Stimulated activated CD4-positive, alpha-beta T cell treated with anti-CD3 and anti-CD28 coated beads, Interleukin-12 subunit alpha, Interleukin-12 subunit beta, amount 100 ng/mL, for 4 hours (primary cell): ENCODE results near the gene RASAL2.
"Not testable (repeated sequence)": the region's sequence is repeated elsewhere in the genome, so short reads cannot be mapped to it uniquely, and the experiment has no call there.

Experiments used
- DNase-seq: peaks from one replicate; pipeline ENCODE4 v3.0.0-alpha.2; 2020

The RASAL2 gene

DNA sequence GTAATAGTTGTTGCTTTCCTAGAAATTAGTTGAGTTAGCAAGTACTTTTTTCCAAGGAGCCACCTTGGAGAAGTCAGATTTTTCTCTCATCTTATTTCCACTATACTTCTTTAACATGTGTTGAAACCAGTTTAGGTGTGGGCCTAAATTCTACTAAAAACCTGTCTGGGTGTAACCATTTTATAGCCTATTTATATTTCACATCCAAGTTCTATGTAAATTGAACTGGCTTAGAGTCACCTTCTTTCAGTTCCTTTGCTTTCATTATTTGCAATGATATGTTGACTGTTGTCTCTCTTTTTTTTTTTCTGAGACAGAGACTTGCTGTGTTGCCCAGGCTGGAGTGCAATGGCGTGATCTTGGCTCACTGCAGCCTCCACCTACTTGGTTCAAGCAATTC, 207.2 kb downstream of the RASAL2 start:
- DNase-seq: no peak

DNA sequence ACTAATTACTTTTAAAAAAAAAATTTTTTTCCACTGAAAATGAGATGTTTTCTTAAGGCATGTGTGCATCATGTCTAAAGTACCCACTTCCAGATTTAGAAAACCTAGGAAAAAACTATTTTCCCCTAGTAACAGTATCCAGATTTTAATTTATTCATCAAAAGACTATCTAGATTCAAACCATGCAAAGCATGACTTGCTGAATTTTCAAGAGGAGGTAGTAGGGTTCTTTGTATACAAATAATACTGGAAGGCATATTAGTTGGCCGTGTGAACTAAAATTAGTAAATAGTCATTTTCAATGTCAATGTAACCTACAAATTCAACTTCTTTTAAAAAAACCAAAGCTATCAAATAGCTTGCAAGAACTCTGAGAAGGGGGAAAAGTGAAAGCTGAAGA, 213.4 kb downstream of the RASAL2 start:
- DNase-seq: no peak

DNA sequence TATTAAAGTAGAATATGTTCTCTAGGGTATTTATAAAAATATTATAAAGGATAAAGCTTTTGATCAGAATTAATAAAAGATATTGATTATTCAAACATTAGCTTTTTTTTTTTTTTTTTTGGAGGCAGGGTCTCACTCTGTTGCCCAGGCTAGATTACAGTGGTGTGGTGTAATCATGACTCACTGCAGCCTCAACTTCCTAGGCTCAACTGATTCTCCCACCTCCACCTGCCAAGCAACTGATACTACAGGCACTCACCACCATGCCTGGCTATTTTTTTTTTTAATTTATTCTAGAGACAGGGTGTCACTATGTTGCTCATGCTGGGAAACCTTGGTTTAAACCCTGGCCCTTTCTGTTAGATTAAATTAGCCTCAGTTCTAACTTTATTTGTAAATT, 214.5 kb downstream of the RASAL2 start:
- DNase-seq: no peak

DNA sequence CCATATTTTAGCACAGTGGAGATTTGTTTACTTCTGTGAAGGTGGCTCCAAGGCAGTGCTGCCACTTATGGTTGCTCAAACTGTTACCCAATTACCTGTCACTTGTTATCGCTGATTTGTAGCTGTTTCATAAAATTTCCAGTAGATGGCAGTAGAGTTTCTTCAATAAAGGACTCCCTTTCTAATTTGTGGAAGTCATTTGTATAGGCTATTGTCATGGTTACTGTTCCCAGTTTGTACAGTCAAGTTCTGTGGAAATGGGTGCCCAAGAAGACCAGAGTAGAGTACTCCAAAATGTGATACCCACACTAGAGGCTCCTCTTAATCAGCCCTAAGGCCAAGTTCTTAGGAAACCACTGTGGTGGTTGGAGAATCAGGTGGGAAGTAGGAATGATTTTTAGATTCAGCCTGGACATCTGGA, 216.8 kb downstream of the RASAL2 start:
- DNase-seq: no peak

DNA sequence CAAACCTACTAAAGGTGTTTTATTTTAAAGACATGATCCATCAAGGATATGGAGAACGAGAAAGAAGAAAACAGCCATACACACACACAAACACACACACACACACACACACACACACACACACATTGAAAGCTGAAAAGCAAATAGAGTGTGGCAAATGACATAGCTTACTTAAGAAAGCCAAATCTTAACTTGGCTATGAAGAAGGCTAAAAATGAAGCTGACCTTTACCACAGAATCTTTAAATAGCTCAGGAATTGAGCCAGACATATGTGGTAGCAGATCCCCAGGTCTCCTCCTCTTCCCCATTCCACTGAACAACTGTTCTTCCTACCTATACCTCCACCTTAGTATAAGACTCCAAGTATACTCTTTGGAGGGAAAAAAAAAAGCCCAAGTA, 217.3 kb downstream of the RASAL2 start:
- no peak for DNase-seq

DNA sequence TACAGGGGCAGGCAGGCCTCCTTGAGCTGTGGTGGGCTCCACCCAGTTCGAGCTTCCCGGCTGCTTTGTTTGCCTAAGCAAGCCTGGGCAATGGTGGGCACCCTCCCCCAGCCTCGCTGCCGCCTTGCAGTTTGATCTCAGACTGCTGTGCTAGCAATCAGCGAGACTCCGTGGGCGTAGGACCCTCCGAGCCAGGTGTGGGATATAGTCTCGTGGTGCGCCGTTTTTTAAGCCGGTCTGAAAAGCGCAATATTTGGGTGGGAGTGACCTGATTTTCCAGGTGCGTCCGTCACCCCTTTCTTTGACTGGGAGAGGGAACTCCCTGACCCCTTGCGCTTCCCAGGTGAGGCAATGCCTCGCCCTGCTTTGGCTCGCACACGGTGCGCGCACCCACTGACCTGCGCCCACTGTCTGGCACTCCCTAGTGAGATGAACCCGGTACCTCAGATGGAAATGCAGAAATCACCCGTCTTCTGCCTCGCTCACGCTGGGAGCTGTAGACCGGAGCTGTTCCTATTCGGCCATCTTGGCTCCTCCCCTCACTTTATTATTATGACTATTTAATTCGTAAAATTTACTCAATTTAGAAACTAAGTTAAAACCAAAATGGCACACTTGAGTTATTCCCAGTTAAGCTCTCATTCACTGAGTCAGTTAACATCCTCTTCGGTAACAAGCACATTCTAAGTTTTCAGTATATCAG, 226.5 kb downstream of the RASAL2 start:
- not testable (repeated sequence) for DNase-seq

DNA sequence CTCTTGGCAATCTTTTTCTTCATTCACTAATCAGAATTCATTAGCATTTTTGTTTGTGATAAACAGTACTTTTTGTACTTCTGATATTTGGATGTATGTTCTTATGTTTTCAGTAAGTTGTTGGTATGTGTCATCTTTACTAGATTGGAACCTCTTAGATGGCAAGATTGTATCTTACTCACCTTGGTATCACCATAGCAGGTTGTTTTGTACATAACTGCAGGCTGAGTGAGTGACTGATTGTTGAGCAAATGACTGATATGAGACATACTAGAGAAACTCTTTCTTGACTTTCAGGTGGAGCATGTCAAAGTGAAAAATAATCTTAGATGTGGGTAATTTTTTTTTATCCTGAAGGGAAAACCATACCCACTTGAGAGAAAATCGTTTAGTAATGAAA, 229.2 kb downstream of the RASAL2 start:
- no peak for DNase-seq

DNA sequence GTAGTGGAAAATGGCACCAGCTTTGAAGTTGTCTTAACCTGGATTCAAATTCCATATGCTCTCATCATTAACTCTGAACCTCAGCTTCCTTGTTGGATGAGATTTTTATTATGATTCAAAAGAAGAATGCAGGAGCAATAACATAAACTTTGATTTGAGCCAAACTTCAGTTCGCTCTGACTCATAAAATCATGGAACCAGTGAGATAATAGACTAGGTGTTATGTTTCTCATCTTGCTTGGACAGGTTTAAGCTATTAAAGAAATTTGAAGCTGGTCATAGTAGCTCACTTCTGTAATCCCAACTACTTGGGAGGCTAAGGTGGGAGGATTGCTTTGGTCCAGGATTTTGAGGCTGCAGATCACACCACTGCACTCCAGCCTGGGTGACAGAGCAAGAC, 230.1 kb downstream of the RASAL2 start:
- DNase-seq: no peak

DNA sequence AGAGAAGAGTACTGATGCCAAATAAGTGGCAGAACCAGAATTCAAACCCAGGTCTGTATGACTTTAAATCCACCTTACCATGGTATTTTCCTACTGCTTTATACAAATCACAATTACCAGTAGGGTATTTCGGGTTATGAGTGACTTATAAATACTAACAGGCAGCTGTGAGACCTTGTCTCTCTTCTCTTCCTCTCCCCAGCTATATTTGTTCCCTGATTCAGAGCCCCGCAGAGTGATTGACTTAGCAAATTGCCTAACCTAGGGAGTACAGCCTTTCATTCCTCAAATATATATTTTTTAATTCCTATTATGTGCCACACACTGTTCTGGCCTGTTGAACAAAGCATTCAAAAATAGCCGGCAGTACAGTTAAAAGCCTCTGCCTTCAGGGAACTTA, 234.8 kb downstream of the RASAL2 start:
- no peak for DNase-seq

DNA sequence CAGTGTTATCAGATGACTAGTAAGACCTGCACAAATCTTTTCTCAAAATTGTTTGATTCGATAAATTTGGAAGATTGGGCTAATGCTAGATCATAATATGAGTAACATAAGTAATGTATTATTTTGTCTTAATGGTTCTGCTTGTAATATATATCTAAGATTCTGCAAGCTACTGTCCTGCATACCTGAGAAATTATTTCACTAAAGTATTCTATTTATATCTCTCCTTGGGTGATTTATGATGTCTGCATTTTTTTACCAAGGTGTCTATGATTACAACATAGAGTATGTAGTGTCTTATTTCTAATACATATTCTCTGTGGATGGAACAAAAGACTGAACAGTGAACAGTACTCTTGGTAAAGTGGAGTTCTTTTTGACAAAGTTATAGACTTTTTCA, 236.2 kb downstream of the RASAL2 start:
- no peak for DNase-seq

DNA sequence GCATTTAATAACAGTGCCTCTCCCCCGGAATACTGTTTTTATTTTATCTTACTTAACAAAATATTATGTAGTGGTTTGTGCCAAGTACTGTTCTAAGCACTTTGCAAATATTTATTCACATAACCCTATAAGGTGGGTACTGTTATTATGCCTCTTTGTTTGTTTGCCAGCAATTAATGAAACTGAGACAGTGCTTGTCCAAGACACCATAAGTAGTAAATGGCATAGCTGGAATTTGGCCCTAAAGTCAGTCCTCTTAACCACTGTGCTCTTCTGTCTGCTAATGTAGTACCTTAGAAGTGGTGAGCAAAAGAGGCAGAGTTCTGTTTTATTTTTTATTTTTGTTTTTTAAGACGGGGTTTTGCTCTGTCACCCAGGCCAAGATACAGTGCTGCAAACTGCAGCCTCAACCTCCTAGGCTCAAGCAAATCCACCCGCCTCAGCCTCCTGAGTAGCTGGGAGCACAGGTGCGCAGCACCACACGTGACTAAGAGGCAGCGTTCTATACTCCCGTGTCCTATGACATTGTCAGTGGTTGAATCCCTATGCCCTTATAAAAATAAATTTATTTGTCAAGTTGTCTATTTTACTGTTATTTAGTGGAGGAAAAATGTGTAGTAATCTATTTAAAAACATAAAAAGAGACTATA, 237.1 kb downstream of the RASAL2 start:
- DNase-seq: no peak

DNA sequence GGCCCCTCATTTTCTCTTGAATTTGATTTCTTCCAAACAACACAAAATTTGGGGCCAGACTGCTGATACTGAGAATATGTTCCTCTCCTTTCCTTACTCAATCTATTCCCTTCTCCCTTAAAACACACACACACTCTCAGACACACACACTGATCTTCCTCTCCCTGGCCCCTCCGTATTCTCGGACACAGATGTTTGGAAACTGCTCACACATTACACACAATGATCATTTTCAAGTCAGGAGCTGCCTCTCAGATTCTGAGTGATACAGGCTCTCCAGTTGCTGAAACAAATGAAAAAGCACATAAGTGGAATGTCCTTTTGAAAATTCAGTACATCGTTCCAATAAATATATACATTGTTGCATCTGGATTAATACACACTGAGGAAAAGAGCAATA, 241.5 kb downstream of the RASAL2 start:
- no peak for DNase-seq

DNA sequence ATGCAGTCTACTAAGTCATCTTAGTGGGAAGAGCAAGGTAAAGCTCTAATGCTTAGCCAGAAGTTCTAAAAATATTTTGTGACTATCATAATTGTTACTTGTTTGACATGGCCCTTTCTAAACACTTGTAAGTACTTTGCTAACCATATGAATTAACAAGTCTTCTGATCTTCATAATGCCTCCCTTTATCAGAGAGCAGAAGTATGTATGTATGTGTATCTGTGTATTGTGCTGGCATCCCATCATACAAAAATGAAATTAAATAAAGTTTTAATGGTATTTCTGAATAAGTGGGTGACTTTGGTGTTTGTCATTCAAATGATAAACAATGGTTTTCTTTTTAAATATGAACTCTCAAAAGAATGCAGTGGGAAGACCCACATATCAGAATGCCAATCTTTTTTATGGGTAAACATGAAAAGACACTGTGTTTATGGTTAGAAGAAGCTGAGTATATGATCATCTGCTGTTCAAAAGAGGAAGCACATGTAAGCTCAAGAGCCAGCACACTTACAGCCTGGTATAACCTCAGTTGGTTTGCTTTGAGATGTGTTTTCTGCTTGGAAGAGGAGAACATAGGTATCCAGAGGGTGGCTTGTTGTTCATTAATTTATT, 243.3 kb downstream of the RASAL2 start:
- no peak for DNase-seq

DNA sequence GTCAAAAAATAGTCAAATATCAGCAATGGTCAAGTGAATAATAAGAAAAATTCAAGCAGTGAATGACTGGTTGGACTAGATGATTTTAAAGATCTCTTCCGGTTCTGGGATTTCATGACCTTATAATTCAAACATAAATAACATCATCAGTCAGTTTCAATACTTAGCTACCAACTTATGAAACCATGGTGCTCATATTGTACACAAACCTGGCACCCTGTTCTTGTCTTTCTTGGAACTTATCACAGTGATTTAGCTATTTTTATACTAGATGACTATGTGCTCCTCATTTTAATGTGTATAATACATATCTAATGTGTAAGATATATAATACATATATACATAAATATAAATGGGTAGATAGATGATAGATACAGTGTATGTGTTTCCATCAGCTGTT, 245.9 kb downstream of the RASAL2 start:
- DNase-seq: no peak

DNA sequence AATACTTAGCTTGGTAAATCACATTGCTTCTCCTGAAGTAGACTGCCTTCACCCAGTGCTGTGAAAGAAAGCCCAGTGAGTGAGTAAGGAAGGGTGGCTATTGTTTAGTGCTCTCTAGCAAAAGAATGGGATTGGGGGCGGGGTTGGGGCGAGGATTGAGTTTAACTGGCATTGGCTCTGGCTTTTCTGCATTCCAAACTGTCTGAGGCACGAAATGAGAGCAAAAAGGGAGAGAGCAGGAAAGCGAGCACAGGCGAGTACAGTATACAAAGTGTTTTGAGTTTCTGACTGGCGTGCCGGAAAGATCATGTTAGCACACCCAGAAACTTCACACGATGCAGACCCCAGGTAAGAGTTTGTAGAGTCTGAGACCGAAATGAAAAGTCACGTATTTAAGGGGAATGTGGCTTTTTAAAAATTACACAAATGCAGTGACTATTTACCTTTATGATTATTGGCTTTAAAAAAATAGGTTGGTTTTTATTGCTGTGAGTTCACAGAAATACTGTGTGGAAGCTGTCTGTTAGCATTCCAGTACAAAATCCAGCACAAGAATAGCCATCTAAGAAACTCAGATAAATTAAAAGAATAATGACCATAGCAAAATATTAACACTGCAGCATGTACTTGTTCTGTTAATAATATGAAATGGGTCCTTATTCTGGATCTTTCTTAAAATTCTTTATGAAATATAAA, 247.5 kb downstream of the RASAL2 start:
- DNase-seq: no peak

DNA sequence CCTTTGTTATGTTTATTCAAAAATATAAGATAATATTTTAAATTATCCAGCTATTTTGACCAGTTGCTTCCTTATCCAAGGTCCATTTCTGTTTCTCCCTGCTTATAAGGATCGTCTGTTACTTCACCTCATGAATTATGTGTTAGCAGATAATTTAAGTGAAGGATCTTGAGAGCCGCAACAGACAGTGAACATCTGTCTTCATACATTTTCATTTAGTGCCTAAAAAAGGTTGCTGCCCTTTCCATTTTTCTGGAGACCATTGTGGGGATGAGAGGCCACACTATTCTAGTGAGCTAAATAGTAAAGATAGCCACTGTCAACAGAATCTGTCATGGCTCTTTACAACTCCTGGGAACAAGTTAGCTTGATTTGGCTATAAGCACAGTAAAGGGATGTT, 248.8 kb downstream of the RASAL2 start:
- DNase-seq: no peak

DNA sequence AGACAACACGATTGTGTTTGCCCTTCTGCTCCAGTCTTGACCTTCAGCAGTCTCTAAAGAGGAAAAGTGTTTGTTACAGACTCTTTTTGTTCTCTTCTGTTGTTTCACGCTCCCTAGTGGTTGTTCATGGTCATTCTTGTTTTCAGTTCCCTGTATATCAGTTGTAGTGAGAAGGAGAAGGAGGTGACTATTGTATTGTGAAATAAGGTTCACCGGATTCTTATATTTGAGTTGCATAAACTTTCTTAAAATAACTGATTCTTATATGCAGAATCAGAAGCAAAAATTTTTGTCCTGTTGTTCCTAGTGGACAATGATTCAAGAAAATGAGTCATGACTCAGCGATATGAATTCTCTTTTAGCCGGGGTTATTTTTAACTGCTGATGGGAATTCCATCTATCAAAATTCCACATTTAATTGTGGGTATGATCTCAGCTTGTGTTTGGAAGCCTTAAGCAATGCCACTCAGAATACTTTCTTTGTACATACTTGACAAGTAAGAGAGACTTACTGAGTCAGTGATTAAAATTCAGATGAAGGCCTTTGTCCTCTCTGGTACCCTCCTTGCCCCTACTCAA, 250.7 kb downstream of the RASAL2 start:
- no peak for DNase-seq

DNA sequence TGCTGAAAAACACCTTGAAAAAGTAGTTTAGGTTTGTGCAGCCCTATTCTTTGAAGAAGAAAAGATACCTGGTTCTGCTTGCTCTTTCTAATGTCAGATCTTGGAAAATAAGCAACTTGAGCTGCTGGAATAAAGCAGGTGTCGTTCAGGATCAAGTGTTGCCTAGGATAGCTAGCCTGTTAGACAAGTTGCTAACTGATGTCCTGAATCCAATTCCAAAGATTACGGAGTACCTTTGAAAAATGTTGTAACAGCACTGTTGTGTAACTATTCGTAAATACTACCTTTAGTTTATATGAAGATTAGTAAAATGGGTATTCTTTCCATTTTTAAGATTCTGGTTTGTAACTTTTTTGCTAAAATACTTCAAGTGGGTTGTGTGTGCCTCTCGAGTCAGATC, 251.3 kb downstream of the RASAL2 start:
- DNase-seq: no peak

DNA sequence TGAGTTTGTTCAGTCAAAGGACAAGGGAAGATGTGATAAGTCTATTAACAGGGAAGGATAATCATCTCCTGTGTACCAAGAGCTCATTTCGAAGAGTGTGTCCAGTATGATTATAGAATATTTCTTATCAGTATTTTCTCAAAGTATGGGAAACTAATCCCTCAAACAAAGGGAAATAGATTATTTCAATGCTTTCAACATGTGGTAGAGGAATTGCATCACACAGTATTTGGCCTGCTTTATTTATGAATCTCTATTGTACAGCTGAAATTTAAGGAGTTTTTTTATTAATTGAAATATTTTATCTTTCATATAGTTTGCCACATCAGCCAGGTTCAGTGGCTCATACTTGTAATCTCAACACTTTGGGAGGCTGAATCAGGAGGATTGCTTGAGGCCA, 251.9 kb downstream of the RASAL2 start:
- DNase-seq: no peak

DNA sequence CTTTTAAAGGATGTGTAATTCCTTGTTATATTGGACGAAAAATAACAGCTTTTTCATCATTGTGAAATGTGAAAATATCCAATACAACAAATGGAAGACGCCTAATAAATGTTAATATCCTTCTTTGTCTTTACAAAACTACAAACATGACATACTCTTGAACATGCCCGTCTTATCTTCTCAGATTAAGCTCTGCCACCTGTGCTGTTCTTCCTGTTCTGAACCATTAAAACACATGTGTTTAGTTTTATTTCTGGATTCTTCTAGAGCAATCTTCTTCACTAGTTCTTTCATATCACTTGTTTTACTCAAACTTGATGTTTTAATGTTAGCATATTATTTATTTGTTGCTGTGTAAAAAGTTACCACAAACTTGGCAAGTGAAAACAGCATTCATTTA, 255.9 kb downstream of the RASAL2 start:
- DNase-seq: no peak

DNA sequence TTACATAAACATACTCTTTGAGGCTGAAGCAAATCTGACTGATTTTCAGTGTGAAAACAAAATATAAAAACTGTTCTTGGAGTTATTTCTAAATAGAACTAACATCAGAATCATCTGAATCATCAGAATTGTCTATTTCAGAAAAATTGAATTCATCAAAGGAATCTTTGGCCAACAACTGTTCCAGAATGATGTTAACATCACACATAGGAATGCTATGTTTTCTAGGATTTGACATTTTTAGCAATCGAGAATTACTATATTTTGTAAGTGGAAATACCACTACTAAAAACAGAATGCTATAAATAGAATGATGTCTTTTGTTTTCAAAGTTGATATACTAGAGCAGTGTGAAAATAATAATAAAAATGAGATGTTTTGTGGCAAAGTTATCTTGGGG, 258.0 kb downstream of the RASAL2 start:
- DNase-seq: not testable (repeated sequence)

DNA sequence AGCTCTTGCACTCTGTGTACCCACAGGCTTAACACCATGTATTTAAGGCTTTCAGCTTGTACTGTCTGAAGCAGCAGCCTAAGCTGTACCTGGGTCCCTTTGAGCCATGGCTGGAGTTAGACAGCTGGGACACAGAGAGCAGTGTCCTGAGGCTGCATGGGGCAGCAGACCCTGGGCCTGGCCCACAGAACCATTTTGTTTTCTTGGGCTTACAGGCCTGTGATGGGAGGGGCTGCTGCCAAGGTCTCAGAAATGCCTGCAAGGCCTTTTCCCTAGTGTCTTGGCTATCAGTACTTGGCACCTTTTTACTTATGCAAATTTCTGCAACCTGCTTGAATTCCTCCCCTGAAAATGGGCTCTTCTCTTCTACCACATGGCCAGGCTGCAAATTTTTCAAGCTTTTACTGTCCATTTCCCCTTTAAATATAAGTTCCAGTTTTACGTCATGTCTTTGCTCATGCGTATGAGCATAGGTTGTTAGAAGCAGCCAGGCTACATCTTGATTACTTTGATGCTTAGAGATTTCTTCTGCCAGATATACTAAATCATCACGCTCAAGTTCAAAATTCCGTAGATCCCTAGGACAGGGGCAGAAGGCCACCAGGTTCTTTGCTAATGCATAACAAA, 259.0 kb downstream of the RASAL2 start:
- DNase-seq: no peak

DNA sequence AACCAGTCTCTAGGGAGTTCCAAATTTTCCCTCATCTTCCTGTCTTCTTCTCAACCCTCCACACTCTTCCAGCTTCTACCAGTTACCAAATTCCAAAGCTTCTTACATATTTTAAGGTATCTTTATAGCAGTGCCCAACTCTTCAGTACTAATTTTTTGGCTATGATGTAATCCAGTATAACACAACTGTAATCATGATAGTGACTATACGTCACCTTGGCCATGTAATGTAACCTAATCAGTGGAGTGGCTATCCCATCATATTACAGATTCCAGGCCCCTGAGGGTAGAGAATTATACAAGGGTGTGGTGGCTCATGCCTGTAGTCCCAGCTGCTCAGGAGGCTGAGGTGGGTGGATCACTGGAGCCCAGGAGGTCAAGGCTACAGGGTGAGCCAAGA, 259.6 kb downstream of the RASAL2 start:
- no peak for DNase-seq
